HG03097 (cell line): ENCODE data around the gene CD109.
"Not testable (repeated sequence)": the region's sequence is repeated elsewhere in the genome, so short reads cannot be mapped to it uniquely, and the experiment has no call there.

Source experiments
- ATAC-seq: cut with Tn5 transposase; IDR thresholded peaks from one replicate; pipeline ENCODE4 v1.9.1; 2021; ENCODE audit not compliant: unreplicated experiment, low FRiP score

The CD109 gene

GRCh38 chr6:73722318-73723060 lies 26.5 kb downstream of the CD109 start:
- peak; percentile 57 for ATAC-seq

GRCh38 chr6:73723480-73723879 lies 27.5 kb downstream of the CD109 start:
- not testable (repeated sequence) for ATAC-seq

DNA sequence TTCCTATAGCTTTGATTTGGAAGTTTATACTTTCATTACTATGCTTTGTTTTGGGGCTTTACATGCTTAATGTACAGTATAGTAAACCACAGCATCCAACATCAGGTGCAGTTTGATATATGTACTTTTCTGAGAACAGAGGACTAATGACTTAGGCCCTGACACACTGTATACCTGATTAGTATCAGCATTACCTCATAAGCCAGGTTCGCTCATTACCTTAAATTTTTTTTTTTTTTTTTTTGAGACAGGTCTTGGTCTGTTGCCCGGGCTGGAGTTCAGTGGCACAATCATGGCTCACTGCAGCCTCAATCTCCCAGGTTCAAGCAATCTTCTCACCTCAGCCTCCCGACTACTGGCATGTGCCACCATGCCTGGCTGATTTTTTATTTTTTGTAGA lies 28.4 kb downstream of the CD109 start:
- ATAC-seq: no peak

GRCh38 chr6:73725192-73725591 lies 29.2 kb downstream of the CD109 start:
- peak; percentile 41 for ATAC-seq

DNA sequence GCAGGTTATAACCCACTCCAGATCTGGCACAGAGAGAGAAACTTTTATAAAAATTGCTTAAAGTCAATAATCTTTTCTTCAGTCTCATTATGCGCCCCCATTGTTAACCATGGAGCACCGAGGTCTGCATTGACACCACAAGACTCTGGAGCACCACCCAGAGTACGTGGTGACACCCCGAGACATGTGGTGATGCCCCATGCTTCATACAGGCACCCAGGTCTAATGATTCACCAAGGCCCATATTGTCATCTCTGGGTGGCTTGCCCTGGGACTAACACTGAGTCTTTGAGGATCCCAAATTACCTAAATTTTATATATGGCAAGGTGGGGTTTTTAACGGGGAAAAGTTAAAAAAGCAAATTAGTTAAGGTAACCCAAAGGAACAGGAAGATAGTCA lies 31.1 kb downstream of the CD109 start:
- no peak for ATAC-seq

DNA sequence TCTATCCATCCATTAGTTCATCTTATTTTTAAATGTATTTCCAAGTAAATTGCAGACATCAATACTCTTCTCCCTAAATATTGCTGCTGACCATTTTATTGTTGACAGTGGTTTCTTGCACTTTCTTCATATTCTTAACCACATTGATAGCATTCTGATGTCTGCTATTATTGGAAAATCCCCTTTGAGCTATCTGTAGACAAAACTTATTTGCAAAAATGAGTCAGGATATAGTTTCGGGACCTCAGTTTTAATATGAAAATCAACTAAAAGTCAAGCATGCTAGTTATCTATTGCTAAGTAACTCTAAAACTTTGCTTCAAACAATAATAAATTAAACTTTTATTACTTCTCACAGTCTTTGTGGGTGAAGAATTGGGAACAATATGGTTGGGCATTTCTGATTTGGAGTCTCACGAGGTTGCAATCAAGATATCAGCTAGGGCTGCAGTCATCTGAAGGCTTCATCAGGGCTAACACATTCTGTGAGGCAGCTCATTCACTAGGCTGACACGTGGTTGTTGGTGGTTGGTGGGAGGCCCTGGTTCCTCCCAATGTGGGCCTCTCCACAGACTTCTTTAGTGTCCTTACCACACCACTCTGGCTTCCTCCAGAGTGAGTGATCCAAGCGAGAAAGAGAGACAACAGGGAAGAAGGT lies 32.7 kb downstream of the CD109 start:
- peak; percentile 43 for ATAC-seq

DNA sequence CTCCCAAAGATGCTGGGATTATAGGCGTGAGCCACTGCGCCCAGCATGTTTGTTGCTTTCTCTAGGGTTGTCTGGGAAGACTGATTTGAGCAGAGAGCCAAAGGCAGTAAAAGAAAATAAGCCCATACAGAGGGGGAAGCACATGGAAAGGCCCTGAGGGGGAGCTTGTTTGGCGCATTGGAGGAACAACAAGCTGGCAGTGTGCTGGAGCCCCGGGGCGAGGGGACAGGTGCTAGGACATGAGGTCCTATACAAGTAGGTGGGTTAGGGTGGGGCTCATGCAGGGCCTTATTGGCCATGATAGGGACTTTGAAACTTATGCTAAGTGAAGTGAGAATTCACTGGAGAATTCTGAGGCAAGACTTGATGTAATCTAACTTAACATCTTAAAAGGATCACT lies 35.3 kb downstream of the CD109 start:
- no peak for ATAC-seq

GRCh38 chr6:73732845-73733675 lies 37.1 kb downstream of the CD109 start:
- peak; percentile 71 for ATAC-seq

DNA sequence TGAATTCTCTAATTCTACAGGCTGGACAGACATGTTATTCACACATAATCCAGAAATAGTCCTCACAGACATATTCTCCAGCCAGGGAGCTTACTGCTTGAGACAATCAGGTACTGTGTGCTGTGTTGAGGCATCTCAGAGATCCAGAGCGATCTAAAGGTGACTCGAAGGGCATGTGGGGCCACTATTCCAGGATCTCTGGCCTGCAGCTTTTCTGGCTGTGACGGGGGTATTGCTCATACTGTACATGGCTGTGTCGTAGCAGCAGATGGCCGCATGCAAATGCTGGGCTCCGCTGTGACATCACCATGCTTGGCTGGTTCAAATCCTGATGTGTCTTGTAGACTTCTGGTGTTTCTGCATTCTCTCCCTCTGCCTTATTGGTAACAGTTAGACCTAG lies 37.8 kb downstream of the CD109 start:
- no peak for ATAC-seq

DNA sequence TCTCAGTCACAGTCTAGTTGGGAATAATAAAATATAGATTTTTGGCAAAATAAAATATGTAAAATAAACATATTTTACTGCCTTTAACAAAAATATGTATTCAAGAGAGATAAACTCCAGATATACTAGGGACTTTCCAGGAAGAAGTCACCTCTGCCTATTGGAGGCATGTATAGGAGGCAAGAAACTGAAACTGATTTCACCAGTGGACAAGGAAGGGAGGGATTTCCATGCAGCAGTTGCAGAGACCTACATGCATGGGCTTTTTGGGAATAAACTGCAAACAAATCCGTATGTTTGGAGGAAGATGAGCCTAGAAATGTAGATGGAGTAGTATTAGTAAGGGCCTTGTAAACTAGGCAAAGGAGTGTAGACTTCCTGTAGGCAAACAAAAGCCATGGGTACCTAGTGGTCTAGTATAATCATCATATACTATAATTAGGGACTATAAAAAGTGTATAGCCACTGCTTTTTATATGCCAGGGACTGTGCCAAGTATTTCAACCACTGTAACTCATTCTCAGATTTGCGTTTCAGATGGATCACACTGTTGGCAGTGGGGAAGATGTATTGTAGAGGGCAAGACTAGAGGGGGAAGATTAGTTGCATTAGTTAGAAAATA lies 38.9 kb downstream of the CD109 start:
- no peak for ATAC-seq

DNA sequence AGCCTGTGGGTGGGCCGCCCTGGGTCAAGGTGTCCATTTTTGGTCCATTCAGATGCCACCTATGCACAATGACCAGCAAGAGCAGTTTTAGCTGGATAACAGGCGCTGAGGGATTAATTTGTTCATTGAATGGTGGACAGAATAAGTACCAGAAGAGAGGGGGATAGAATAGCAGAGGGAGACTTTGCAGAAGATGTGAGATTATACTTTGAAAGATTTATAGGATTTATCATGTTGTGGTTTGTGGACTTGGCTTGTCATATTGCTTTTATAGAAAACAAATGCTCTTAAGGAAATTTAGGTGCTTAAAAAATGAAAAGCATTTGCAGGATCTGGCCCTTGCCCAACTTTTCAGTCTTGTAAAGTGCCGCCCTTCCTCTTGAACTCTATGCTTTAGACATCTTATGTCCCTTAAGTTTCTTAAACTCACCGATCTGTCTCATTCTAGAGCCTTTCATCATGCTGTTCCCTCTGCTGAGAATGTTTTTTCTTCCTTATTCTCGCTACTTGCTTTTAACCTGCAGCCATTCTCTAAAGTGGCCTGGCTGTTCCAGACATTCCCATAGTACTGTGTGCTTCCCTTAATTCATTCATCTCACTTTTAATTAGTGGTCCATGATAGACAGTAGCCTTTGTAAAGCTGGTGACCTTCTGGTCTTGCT lies 42.5 kb downstream of the CD109 start:
- ATAC-seq: no peak

DNA sequence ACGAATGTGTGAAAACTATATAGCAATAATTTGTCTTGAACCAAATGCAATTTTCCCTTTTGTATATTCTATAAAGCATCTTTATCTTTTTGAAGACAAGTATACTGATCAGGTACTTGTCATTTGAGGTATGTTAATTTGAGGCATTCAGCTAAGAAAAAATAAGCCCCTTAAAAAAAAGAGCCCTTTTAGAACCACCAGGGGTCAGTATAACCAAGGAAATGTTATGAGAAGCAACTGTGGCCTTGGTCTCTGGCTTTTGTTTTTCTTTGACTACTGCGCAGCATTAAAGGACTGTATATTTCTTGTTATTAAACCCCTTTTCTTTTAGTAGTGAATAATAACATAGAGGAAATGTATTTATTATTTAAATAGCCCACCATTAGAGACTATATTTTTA lies 43.1 kb downstream of the CD109 start:
- peak; percentile 50 for ATAC-seq

DNA sequence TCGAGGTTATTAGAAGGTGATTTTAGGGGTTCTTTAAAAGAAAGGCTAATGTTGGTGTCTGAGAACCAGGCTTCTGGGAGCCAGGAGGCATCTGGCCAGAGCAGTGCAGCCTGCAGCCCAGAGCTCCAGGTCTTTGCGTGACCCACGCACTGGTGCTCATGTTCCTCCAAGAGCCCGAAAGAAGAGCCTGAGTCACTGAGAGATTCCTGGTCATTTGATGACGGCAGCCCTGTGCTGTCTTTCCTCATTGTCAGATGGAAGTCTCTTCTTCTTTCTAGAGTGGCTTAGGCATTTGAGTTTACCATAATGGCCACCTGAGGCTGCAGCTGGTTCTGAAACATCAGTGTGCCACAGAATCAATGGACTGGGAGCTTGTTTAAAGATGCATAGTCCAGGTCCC lies 46.4 kb downstream of the CD109 start:
- ATAC-seq: no peak

DNA sequence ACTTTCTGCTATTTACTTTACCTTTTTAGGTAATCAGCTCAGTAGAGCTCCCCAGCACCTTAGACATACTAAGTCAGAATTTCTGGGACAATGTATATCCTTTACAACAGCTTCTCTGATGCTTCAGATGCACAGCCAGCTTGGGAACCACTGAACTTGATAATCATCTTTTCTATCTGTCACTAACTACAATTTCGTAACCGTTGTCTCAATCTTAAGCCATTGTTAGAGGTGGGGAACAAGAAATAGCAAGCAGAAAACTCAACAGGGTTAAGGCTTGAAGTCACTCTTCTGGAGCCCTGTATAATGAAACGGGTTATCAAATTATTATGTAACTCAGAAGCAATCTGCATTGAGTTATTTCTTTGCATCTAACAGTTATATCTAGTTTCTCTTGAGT lies 47.1 kb downstream of the CD109 start:
- ATAC-seq: no peak

- ATAC-seq: no peak
Observed at GRCh38 chr6:73743556-73743955, 47.6 kb downstream of the CD109 start.

DNA sequence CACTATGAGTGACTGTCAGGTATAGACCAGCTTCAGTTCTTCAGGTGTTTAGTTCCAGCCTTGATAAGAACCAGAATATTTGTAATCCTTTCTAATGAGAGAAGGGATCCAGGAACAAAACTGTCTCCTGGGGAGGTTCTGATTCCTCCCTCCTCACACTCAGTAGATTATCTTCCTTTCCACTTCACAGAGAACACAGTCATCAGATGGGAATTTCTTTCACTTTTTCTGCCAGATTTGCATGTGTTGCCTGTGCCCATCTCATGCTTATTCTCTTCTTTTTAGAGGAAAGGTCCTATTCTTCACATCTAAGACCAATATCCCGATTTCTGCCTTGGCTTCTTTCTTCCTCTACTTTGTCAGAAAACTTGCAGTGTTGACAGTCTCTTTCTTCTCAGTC lies 50.8 kb downstream of the CD109 start:
- no peak for ATAC-seq

GRCh38 chr6:73747289-73747688 lies 51.3 kb downstream of the CD109 start:
- ATAC-seq: peak; percentile 99

DNA sequence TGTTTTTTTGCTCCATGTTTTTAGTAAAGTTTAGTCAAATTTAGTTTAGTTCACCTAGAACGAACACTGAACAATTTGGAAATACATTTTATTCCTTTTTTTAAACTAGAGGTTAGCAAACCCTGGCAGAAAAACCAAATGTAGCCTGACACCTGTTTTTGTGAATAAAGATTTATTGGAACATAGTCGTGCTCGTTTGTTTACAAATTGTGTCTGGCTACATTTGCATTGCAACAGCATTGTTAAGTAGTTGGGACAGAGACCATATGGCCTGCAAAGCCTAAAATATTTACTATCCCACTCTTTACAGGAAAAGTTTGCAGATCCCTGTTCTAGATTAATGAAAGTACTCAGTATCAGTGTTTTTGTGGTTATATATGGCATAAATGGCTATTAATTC lies 56.9 kb downstream of the CD109 start:
- ATAC-seq: no peak

GRCh38 chr6:73766040-73766439 lies 70.0 kb downstream of the CD109 start:
- no peak for ATAC-seq

DNA sequence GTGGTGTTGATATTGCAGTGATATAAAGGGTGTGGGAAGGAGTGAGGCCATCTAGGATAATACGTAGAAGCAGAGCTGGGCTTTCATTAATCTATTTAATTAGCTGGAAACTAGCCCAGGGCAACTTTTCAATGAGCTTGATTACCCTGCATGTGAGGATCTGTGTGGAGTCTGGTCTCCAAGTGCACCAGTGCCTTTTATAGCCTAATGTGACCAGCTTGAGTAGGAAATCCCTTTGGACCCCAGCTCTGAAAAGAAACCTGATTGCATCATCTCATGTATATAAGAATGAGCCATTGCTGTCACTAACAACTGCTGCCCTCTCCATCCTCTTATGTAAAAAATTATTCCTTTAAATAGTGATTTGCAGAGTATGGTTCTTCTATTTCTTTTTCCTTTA lies 72.6 kb downstream of the CD109 start:
- ATAC-seq: no peak

DNA sequence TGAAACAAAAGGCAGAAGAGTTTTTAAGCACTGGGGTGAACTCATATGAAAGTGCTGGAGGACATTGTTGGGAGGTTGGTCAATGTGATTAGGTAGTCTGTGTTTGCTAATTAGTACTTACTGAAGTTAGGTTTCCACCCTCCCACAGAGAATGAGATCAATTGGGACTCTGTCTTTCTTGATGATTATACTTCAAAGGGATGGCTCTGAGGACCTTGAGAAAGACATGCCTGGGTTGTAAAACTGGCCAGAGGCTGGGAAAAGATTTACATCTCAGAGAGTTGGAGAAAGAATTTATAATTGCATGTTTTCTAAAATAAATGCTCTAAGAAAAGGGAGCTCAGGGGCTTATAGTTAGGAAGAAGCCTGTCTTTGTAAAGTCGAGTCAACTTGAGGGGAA lies 74.0 kb downstream of the CD109 start:
- no peak for ATAC-seq
